Endothelial cell (in vitro differentiated cells): ENCODE measurements around the gene OXSM. TPM values are rescaled to one million over a fixed set of nuclear protein-coding genes. Genes with fewer than 3 reads are reported as not detected.

ENCODE experiments used
- DNase-seq: peaks from one replicate; pipeline ENCODE4 v3.0.0; 2021; ENCODE audit warnings: low spot score
- H3K27ac Mint-ChIP-seq: one replicate; pipeline ENCODE4 v1.8.0; 2021; ENCODE audit warnings: mixed read lengths, inconsistent platforms; ENCODE audit not compliant: unreplicated experiment
- H3K27me3 Mint-ChIP-seq: one replicate; pipeline ENCODE4 v1.8.0; 2021; ENCODE audit warnings: mild to moderate bottlenecking, moderate library complexity, mixed read lengths, inconsistent platforms; ENCODE audit not compliant: unreplicated experiment
- H3K36me3 Mint-ChIP-seq: one replicate; pipeline ENCODE4 v1.8.0; 2021; ENCODE audit warnings: mild to moderate bottlenecking, low read depth, mixed read lengths, inconsistent platforms; ENCODE audit not compliant: unreplicated experiment
- H3K4me1 Mint-ChIP-seq: one replicate; pipeline ENCODE4 v1.8.0; 2021; ENCODE audit warnings: mild to moderate bottlenecking, mixed read lengths, inconsistent platforms; ENCODE audit not compliant: unreplicated experiment
- H3K4me3 Mint-ChIP-seq: one replicate; pipeline ENCODE4 v1.8.0; 2021; ENCODE audit warnings: mild to moderate bottlenecking, mixed read lengths, inconsistent platforms; ENCODE audit not compliant: unreplicated experiment
- H3K9me3 Mint-ChIP-seq: one replicate; pipeline ENCODE4 v1.8.0; 2021; ENCODE audit warnings: mixed read lengths, inconsistent platforms; ENCODE audit not compliant: unreplicated experiment
- CTCF ChIP-seq: fragments of 200-600 bp; sonication (generic); IDR thresholded peaks from one replicate; pipeline ENCODE4 v1.5.0; 2021; ENCODE audit warnings: antibody characterized with exemption; ENCODE audit not compliant: unreplicated experiment
- total RNA-seq: library from RNA; stranded (reverse); fragmentation: NEBNext Ultra II Directional; extraction: Animal tissue kit (Norgen Biotek cat#: 25700); gene quantifications from one replicate; pipeline ENCODE4 v1.2.1, GENCODE V29; 2021; ENCODE audit not compliant: unreplicated experiment

The OXSM gene
- total RNA-seq, 1 donor from 2014 or later = 11.4 TPM

- DNase-seq = no peak
- Mint-ChIP-seq H3K9me3 (no peaks in the 10 kb centered on the region), H3K27ac (no peak overlapping the region), H3K27me3 (no peaks in the 10 kb centered on the region), H3K4me3 (no peak overlapping the region), H3K4me1 (no peaks in the 10 kb centered on the region), H3K36me3 (no peaks in the 10 kb centered on the region)
- no peak for TF ChIP-seq CTCF
Measured at GRCh38 chr3:25801786-25802185, 11.9 kb downstream of the OXSM start.

GRCh38 chr3:25803833-25804232, 13.9 kb downstream of the OXSM start:
- H3K27me3 Mint-ChIP-seq = no peaks in the 10 kb centered on the region
- H3K9me3 Mint-ChIP-seq = no peaks in the 10 kb centered on the region
- no peaks in the 10 kb centered on the region for H3K4me1 Mint-ChIP-seq
- no peak overlapping the region for H3K27ac Mint-ChIP-seq
- TF ChIP-seq CTCF = no peak
- no peaks in the 10 kb centered on the region for H3K36me3 Mint-ChIP-seq
- H3K4me3 Mint-ChIP-seq = no peak overlapping the region
- DNase-seq = no peak

- Mint-ChIP-seq H3K27ac (no peak overlapping the region), H3K4me3 (no peak overlapping the region), H3K9me3 (no peaks in the 10 kb centered on the region), H3K27me3 (no peaks in the 10 kb centered on the region), H3K4me1 (no peaks in the 10 kb centered on the region), H3K36me3 (no peaks in the 10 kb centered on the region)
- TF ChIP-seq CTCF = no peak
- DNase-seq = no peak
Measured at GRCh38 chr3:25804676-25805075, 14.8 kb downstream of the OXSM start.

GRCh38 chr3:25812644-25813043, 22.8 kb downstream of the OXSM start:
- Mint-ChIP-seq H3K36me3 (no peaks in the 10 kb centered on the region), H3K4me3 (no peak overlapping the region), H3K9me3 (peaks cover 6% of the 10 kb centered on the region), H3K27me3 (no peaks in the 10 kb centered on the region), H3K4me1 (no peaks in the 10 kb centered on the region), H3K27ac (no peak overlapping the region)
- no peak for DNase-seq
- no peak for TF ChIP-seq CTCF

- Mint-ChIP-seq H3K36me3 (no peaks in the 10 kb centered on the region), H3K9me3 (peaks cover 6% of the 10 kb centered on the region), H3K27me3 (no peaks in the 10 kb centered on the region), H3K4me1 (peaks cover 4% of the 10 kb centered on the region), H3K27ac (no peak overlapping the region), H3K4me3 (no peak overlapping the region)
- no peak for TF ChIP-seq CTCF
- no peak for DNase-seq
Measured at GRCh38 chr3:25817107-25817506, 27.2 kb downstream of the OXSM start.
